Neural progenitor cell (in vitro differentiated cells): Measurements from ENCODE around the gene GOLGA6A. TPM values are rescaled to one million over a fixed set of nuclear protein-coding genes. Genes with fewer than 3 reads are reported as not detected.
"Not testable (repeated sequence)": the region's sequence is repeated elsewhere in the genome, so short reads cannot be mapped to it uniquely, and the experiment has no call there.

ENCODE experiments used
- DNase-seq: peaks from one replicate; pipeline ENCODE4 v3.0.0-alpha.2; 2016; ENCODE audit warnings: low spot score
- H2AFZ ChIP-seq: fragments of 200-600 bp; sonication (generic); replicated peaks from 2 replicates; pipeline ENCODE4 v1.6.1; 2016; ENCODE audit warnings: antibody characterized with exemption
- H3F3A ChIP-seq: fragments of 200-600 bp; sonication (generic); 2 replicates; pipeline ENCODE4 v1.6.1; 2016; ENCODE audit warnings: antibody characterized with exemption, low read depth
- H3K27ac ChIP-seq: fragments of 200-600 bp; sonication (generic); 2 replicates; pipeline ENCODE4 v1.5.1; 2016; ENCODE audit warnings: mild to moderate bottlenecking
- H3K27me3 ChIP-seq: fragments of 200-600 bp; sonication (generic); 2 replicates; pipeline ENCODE4 v1.6.1; 2016; ENCODE audit warnings: mild to moderate bottlenecking, moderate library complexity
- H3K36me3 ChIP-seq: fragments of 200-600 bp; sonication (generic); 2 replicates; pipeline ENCODE4 v1.5.1; 2016
- H3K4me1 ChIP-seq: fragments of 200-600 bp; sonication (generic); 2 replicates; pipeline ENCODE4 v1.6.1; 2016; ENCODE audit warnings: mixed run types
- H3K4me2 ChIP-seq: fragments of 200-600 bp; sonication (generic); 2 replicates; pipeline ENCODE4 v1.6.1; 2016
- H3K4me3 ChIP-seq: fragments of 200-600 bp; sonication (generic); 2 replicates; pipeline ENCODE4 v1.5.1; 2016
- H3K79me2 ChIP-seq: fragments of 200-600 bp; sonication (generic); 2 replicates; pipeline ENCODE4 v1.6.1; 2016; ENCODE audit warnings: low read depth
- H3K9ac ChIP-seq: fragments of 200-600 bp; sonication (generic); 2 replicates; pipeline ENCODE4 v1.6.1; 2016
- H3K9me3 ChIP-seq: fragments of 200-600 bp; sonication (generic); 2 replicates; pipeline ENCODE4 v1.5.1; 2016; ENCODE audit warnings: low read depth
- H4K20me1 ChIP-seq: fragments of 200-600 bp; sonication (generic); 2 replicates; pipeline ENCODE4 v1.6.1; 2016; ENCODE audit warnings: low read depth
- H3K27ac Mint-ChIP-seq: 3 replicates; pipeline ENCODE4 v1.8.0; 2021; ENCODE audit warnings: mixed read lengths
- H3K27me3 Mint-ChIP-seq: 2 replicates; pipeline ENCODE4 v1.8.0; 2022; ENCODE audit warnings: low read depth, mild to moderate bottlenecking, inconsistent platforms, moderate library complexity, mixed read lengths; ENCODE audit not compliant: insufficient read depth
- H3K36me3 Mint-ChIP-seq: 3 replicates; pipeline ENCODE4 v1.8.0; 2021; ENCODE audit warnings: mixed read lengths
- H3K4me1 Mint-ChIP-seq: 3 replicates; pipeline ENCODE4 v1.8.0; 2021; ENCODE audit warnings: mixed read lengths
- H3K4me3 Mint-ChIP-seq: 3 replicates; pipeline ENCODE4 v1.8.0; 2021; ENCODE audit warnings: mild to moderate bottlenecking, moderate library complexity, mixed read lengths
- H3K9me3 Mint-ChIP-seq: 3 replicates; pipeline ENCODE4 v1.8.0; 2020; ENCODE audit warnings: mixed read lengths
- EZH2 ChIP-seq: fragments of 200-600 bp; sonication (generic); IDR thresholded peaks from 2 replicates; pipeline ENCODE4 v1.6.1; 2017; ENCODE audit warnings: antibody characterized with exemption, mild to moderate bottlenecking, moderate library complexity
- EZH2phosphoT487 ChIP-seq: fragments of 200-600 bp; sonication (generic); IDR thresholded peaks from 2 replicates; pipeline ENCODE4 v1.6.1; 2017; ENCODE audit warnings: antibody characterized with exemption
- total RNA-seq: library from RNA; depleted of rRNA; stranded (reverse); fragments of >200 nt; gene quantifications from 2 replicates; pipeline ENCODE4 v1.2.3, GENCODE V29; 2015; ENCODE audit warnings: low replicate concordance
- TF ChIP-seq, protein P1 (sequence below): fragments of 200-600 bp; sonication (generic); IDR thresholded peaks from 2 replicates; pipeline ENCODE4 v1.5.1; 2017; ENCODE audit warnings: antibody characterized with exemption, mild to moderate bottlenecking

GOLGA6A gene
- total RNA-seq: 0.04 and 0.59 TPM in 2 replicates

- H3K27me3 ChIP-seq, H3K4me3 Mint-ChIP-seq, H3K4me2 ChIP-seq, H3K4me1 Mint-ChIP-seq, H3K36me3 ChIP-seq, H3K4me1 ChIP-seq, H3F3A ChIP-seq, H3K27ac ChIP-seq, H2AFZ ChIP-seq, H3K9ac ChIP-seq, H3K36me3 Mint-ChIP-seq, H3K27ac Mint-ChIP-seq, H3K79me2 ChIP-seq, H3K9me3 Mint-ChIP-seq, DNase-seq, H4K20me1 ChIP-seq, H3K27me3 Mint-ChIP-seq, H3K9me3 ChIP-seq, H3K4me3 ChIP-seq: not testable (repeated sequence)
Observed at GRCh38 chr15:74082450-74082849, at the start of gene GOLGA6A. Gene GOLGA6A (minus strand): TSS chr15:74082550. CDS start chr15:74082509, 41 bp downstream.

DNA sequence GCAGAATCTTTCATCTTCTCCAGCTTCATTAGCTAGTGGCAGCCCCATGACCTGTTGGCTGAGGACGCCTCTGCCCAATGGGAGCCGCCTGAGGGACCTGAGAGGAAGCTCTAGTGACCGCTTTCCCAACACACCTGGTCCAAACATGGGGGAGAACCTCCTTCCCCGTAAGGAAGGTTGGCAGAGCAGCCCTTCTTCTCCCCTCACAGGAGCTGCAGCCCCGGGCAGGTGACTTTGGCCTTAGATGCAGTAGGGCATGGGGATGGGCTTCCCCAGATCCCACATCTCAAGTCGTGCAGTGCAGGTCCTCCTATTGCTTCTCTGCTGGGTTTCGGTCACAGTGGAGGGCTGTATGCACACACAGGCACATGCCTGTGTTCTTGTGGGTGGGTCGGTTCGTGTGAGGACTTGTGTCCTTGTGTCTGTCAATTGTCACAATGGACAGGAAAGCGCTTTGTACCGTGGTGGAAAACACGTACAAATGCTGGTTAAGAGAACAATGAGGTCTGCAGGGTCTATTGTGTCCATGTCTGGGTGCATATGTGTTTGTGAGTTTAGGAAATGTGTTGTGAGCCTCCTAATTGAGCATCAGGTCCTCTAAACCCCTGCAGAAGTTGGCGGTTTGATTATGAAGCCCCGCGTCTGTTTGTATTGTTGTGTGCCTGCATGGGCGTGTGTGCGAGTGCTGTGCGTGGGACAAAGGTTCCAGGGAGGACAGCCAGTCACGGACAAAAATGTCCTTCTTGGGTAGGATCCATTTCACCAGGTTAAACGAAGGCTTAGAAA lies 49.5 kb upstream of the GOLGA6A start:
- peaks cover 53% of the 10 kb centered on the region for H4K20me1 ChIP-seq
- Mint-ChIP-seq H3K36me3 (peaks cover 6% of the 10 kb centered on the region), H3K4me3 (peak overlapping the region; percentile 87), H3K27ac (no peak overlapping the region), H3K4me1 (peaks cover 53% of the 10 kb centered on the region), H3K9me3 (peaks cover 7% of the 10 kb centered on the region), H3K27me3 (peaks cover 73% of the 10 kb centered on the region)
- H3K36me3 ChIP-seq: no peaks in the 10 kb centered on the region
- H3K4me1 ChIP-seq: peaks cover 48% of the 10 kb centered on the region
- no peak overlapping the region for H3K4me2 ChIP-seq
- no peak for DNase-seq
- peaks cover 36% of the 10 kb centered on the region for H3F3A ChIP-seq
- H3K27ac ChIP-seq: no peak overlapping the region
- no peak overlapping the region for H2AFZ ChIP-seq
- no peak overlapping the region for H3K4me3 ChIP-seq
- TF ChIP-seq, protein P1, sequence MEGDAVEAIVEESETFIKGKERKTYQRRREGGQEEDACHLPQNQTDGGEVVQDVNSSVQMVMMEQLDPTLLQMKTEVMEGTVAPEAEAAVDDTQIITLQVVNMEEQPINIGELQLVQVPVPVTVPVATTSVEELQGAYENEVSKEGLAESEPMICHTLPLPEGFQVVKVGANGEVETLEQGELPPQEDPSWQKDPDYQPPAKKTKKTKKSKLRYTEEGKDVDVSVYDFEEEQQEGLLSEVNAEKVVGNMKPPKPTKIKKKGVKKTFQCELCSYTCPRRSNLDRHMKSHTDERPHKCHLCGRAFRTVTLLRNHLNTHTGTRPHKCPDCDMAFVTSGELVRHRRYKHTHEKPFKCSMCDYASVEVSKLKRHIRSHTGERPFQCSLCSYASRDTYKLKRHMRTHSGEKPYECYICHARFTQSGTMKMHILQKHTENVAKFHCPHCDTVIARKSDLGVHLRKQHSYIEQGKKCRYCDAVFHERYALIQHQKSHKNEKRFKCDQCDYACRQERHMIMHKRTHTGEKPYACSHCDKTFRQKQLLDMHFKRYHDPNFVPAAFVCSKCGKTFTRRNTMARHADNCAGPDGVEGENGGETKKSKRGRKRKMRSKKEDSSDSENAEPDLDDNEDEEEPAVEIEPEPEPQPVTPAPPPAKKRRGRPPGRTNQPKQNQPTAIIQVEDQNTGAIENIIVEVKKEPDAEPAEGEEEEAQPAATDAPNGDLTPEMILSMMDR: no peak
- peak; percentile 2 for TF ChIP-seq EZH2phosphoT487
- H3K27me3 ChIP-seq: peaks cover 100% of the 10 kb centered on the region
- H3K79me2 ChIP-seq: no peaks in the 10 kb centered on the region
- H3K9ac ChIP-seq: no peak overlapping the region
- no peaks in the 10 kb centered on the region for H3K9me3 ChIP-seq

DNA sequence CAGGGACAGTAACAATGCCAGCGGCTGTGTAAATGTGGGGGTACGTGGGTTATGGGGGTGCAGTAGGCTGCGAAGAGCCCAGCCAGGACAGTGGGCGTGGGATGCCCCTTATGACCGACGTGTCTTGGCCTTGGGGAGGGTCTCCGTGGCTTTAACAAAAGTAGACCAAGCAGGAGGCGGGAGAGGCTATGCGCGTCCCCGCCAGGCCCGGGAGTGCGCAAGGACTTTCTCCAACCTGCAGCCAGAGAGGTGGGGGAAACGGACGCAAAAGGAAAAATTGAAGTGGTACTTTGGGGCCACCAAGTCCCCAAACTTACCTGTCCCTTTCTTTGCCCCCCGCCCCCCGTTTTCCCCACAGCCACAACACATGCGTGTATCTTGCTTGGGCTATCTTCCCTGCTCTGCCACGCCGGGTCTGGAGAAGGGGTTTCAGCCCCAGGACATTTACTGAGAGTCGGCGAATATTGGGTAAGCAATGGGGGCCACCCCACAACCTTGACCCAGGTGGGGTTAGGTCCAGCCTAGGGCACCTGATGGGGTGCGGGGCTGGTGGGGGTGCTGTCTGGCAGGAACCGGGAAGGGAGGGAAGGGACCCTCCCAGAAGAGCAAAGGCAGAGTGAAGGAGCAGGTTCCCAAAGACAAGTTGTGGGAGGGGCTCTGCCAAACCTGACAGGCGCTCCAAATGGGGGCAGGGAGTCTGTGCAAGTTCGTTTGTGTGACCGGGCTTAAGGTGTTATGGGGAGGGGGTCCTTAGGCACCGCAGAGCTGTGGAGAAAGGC lies 48.7 kb upstream of the GOLGA6A start:
- peak overlapping the region; percentile 87 for H3K4me3 Mint-ChIP-seq
- peaks cover 44% of the 10 kb centered on the region for H3K4me1 ChIP-seq
- peaks cover 74% of the 10 kb centered on the region for H3K27me3 Mint-ChIP-seq
- H3K27me3 ChIP-seq: peaks cover 100% of the 10 kb centered on the region
- no peak overlapping the region for H3K4me3 ChIP-seq
- H3K36me3 ChIP-seq: no peaks in the 10 kb centered on the region
- DNase-seq: no peak
- no peak overlapping the region for H3K27ac Mint-ChIP-seq
- H3K9me3 Mint-ChIP-seq: peaks cover 7% of the 10 kb centered on the region
- peak overlapping the region; percentile 80 for H3K4me2 ChIP-seq
- peaks cover 30% of the 10 kb centered on the region for H3F3A ChIP-seq
- H2AFZ ChIP-seq: no peak overlapping the region
- peaks cover 53% of the 10 kb centered on the region for H3K4me1 Mint-ChIP-seq
- H3K36me3 Mint-ChIP-seq: peaks cover 6% of the 10 kb centered on the region
- no peaks in the 10 kb centered on the region for H3K9me3 ChIP-seq
- H3K9ac ChIP-seq: no peak overlapping the region
- H3K27ac ChIP-seq: no peak overlapping the region
- H4K20me1 ChIP-seq: peaks cover 53% of the 10 kb centered on the region
- H3K79me2 ChIP-seq: no peaks in the 10 kb centered on the region
- TF ChIP-seq EZH2 (no peak), EZH2phosphoT487 (no peak)
- TF ChIP-seq, protein P1: no peak
